Gastrocnemius medialis (tissue), 4 donors: ENCODE results near the gene MYOCD.

ENCODE experiments used
- POLR2A ChIP-seq, 2 donors: fragments of 450-650 bp; IDR thresholded peaks; one replicate each; pipeline ENCODE4 v1.6.1; 2017; ENCODE audit warnings: antibody characterized with exemption in 2 of 2, mild to moderate bottlenecking in 2 of 2, moderate library complexity in 2 of 2
- TF ChIP-seq, protein P1 (sequence below), 5 experiments: fragments of 450-650 bp in 3 of 5; fragments of 200-600 bp in 2 of 5; sonication (generic) in 2 of 5; IDR thresholded peaks in 4 of 5; conservative IDR thresholded peaks in 1 of 5; 1 replicate in 4 of 5; 2 replicates in 1 of 5; pipeline ENCODE4 v1.5.1; 2016 to 2019; ENCODE audit warnings: antibody characterized with exemption in 5 of 5, mild to moderate bottlenecking in 3 of 5, moderate library complexity in 3 of 5

GRCh38 chr17:12813664-12814063 lies 148.0 kb downstream of the MYOCD start:
- TF ChIP-seq, protein P1, sequence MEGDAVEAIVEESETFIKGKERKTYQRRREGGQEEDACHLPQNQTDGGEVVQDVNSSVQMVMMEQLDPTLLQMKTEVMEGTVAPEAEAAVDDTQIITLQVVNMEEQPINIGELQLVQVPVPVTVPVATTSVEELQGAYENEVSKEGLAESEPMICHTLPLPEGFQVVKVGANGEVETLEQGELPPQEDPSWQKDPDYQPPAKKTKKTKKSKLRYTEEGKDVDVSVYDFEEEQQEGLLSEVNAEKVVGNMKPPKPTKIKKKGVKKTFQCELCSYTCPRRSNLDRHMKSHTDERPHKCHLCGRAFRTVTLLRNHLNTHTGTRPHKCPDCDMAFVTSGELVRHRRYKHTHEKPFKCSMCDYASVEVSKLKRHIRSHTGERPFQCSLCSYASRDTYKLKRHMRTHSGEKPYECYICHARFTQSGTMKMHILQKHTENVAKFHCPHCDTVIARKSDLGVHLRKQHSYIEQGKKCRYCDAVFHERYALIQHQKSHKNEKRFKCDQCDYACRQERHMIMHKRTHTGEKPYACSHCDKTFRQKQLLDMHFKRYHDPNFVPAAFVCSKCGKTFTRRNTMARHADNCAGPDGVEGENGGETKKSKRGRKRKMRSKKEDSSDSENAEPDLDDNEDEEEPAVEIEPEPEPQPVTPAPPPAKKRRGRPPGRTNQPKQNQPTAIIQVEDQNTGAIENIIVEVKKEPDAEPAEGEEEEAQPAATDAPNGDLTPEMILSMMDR (IDR thresholded peaks at IDR 0.05 in 4 of 5, conservative IDR thresholded peaks at IDR 0.05 in 1 of 5): no peak
- no peak for TF ChIP-seq POLR2A (IDR thresholded peaks at IDR 0.05)
